NCI-H748 (cell line): ENCODE data around the gene EXOC4.

Source experiments
- DNase-seq: peaks from one replicate; lab custom pipeline; 2025; ENCODE audit not compliant: unreplicated experiment; lab: John Stamatoyannopoulos, UW

The EXOC4 gene

GRCh38 chr7:133481676-133482075, 228.8 kb downstream of the EXOC4 start:
- no peak for DNase-seq

- no peak for DNase-seq
Observed at GRCh38 chr7:133482599-133482998, 229.7 kb downstream of the EXOC4 start.

- no peak for DNase-seq
Observed at GRCh38 chr7:133484086-133484485, 231.2 kb downstream of the EXOC4 start.

- no peak for DNase-seq
Observed at GRCh38 chr7:133489906-133490305, 237.0 kb downstream of the EXOC4 start.

- DNase-seq: no peak
Observed at GRCh38 chr7:133491201-133491691, 238.4 kb downstream of the EXOC4 start.

- DNase-seq: no peak
Observed at GRCh38 chr7:133491846-133492652, 239.2 kb downstream of the EXOC4 start.

GRCh38 chr7:133497061-133497460, 244.2 kb downstream of the EXOC4 start:
- no peak for DNase-seq

GRCh38 chr7:133501771-133502170, 248.9 kb downstream of the EXOC4 start:
- DNase-seq: no peak

GRCh38 chr7:133502498-133502897, 249.6 kb downstream of the EXOC4 start:
- no peak for DNase-seq

GRCh38 chr7:133502972-133503371, 250.1 kb downstream of the EXOC4 start:
- no peak for DNase-seq

GRCh38 chr7:133504825-133505224, 251.9 kb downstream of the EXOC4 start:
- DNase-seq: no peak

- no peak for DNase-seq
Observed at GRCh38 chr7:133509822-133510221, 256.9 kb downstream of the EXOC4 start.

- DNase-seq: peak; percentile 92
Observed at GRCh38 chr7:133510326-133511055, 257.6 kb downstream of the EXOC4 start.

- DNase-seq: no peak
Observed at GRCh38 chr7:133511252-133511651, 258.4 kb downstream of the EXOC4 start.

- DNase-seq: no peak
Observed at GRCh38 chr7:133511708-133512107, 258.8 kb downstream of the EXOC4 start.

GRCh38 chr7:133512560-133512959, 259.7 kb downstream of the EXOC4 start:
- no peak for DNase-seq

- DNase-seq: no peak
Observed at GRCh38 chr7:133513608-133514007, 260.7 kb downstream of the EXOC4 start.

GRCh38 chr7:133514551-133514950, 261.7 kb downstream of the EXOC4 start:
- DNase-seq: no peak

- DNase-seq: no peak
Observed at GRCh38 chr7:133517766-133518165, 264.9 kb downstream of the EXOC4 start.

GRCh38 chr7:133518718-133519117, 265.8 kb downstream of the EXOC4 start:
- DNase-seq: no peak

- DNase-seq: no peak
Observed at GRCh38 chr7:133520248-133520647, 267.4 kb downstream of the EXOC4 start.

GRCh38 chr7:133522501-133522900, 269.6 kb downstream of the EXOC4 start:
- DNase-seq: no peak
